Testis (tissue), 3 donors: ENCODE measurements around the gene SYT8. TPM values are rescaled to one million over a fixed set of nuclear protein-coding genes. Genes with fewer than 3 reads are reported as not detected.
A peak's percentile ranks its signal among the peaks of the same experiment; 100 is the strongest.
"Not testable (repeated sequence)": the region's sequence is repeated elsewhere in the genome, so short reads cannot be mapped to it uniquely, and the experiment has no call there.

ENCODE experiments used
- DNase-seq: peaks from one replicate; pipeline ENCODE4 v3.0.0-alpha.2; 2019
- H3K27ac ChIP-seq, 2 donors: fragments of 200-600 bp; sonication (generic); one replicate each; pipeline ENCODE4 v1.5.1; 2019
- H3K27me3 ChIP-seq: fragments of 200-600 bp; sonication (generic); one replicate; pipeline ENCODE4 v1.5.1; 2019
- H3K36me3 ChIP-seq: fragments of 200-600 bp; sonication (generic); one replicate; pipeline ENCODE4 v1.5.1; 2017; ENCODE audit warnings: low read depth; ENCODE audit errors: missing control alignments
- H3K4me1 ChIP-seq: fragments of 200-600 bp; sonication (generic); one replicate; pipeline ENCODE4 v1.5.1; 2019
- H3K4me3 ChIP-seq, 2 donors: fragments of 200-600 bp; sonication (generic); one replicate each; pipeline ENCODE4 v1.5.1; 2017 to 2019
- H3K9me3 ChIP-seq: fragments of 200-600 bp; sonication (generic); one replicate; pipeline ENCODE4 v1.5.1; 2017
- CTCF ChIP-seq, 3 experiments: fragments of 450-650 bp in 2 of 3; fragments of 200-600 bp in 1 of 3; sonication (generic) in 1 of 3; IDR thresholded peaks; one replicate each; pipeline ENCODE4 v1.5.1; 2016 to 2019; ENCODE audit warnings: antibody characterized with exemption in 3 of 3, mild to moderate bottlenecking in 2 of 3, moderate library complexity in 1 of 3
- POLR2A ChIP-seq: fragments of 450-650 bp; IDR thresholded peaks from one replicate; pipeline ENCODE4 v1.6.1; 2017; ENCODE audit warnings: antibody characterized with exemption, mild to moderate bottlenecking, moderate library complexity
- WGBS, 2 donors: methylation state at CpG; one replicate each; pipeline ENCODE4 v1.1.5; 2018; 5-methylcytosine and 5-hydroxymethylcytosine counted together
- intact Hi-C: fragments of 100-400 bp; cut with DNase I; formaldehyde crosslinking; loops from one replicate; pipeline ENCODE4 v1.15.1; 2023; ENCODE audit warnings: low total_unique reads
- polyA plus RNA-seq: library from polyadenylated mRNA; stranded (reverse); fragments of 350-450 nt; fragmentation: Illumina TruSeq; extraction: RNeasy Lipid Tissue Mini Kit (QIAGEN cat#74804); gene quantifications from one replicate; pipeline ENCODE4 v1.2.3, GENCODE V29; 2014; ENCODE audit warnings: low read depth, low replicate concordance; ENCODE audit not compliant: insufficient read depth
- total RNA-seq, 2 donors: library from RNA; depleted of rRNA; stranded (reverse); fragments of >200 nt; gene quantifications; one replicate each; pipeline ENCODE4 v1.2.3, GENCODE V29; 2016

Gene SYT8
- total and polyA plus RNA-seq, 3 donors from 2014 or later, result 0.98 to 2.7 (median 1.7) TPM

- WGBS, 2 donors, result 79 to 80% methylated on average over 16 to 20 of the region's 25 CpGs
- H3K4me3 ChIP-seq, result no peak overlapping the region
- no peaks in the 10 kb centered on the region for H3K9me3 ChIP-seq
- DNase-seq, result no peak
- intact Hi-C loops, result no loop called here
- no peak overlapping the region for H3K27ac ChIP-seq
- TF ChIP-seq POLR2A, result no peak
- no peak for TF ChIP-seq CTCF (IDR thresholded peaks at IDR 0.05)
- no peaks in the 10 kb centered on the region for H3K27me3 ChIP-seq
- H3K4me1 ChIP-seq, result peaks cover 5% of the 10 kb centered on the region
- H3K36me3 ChIP-seq, result no peaks in the 10 kb centered on the region
Measured at GRCh38 chr11:1872267-1872985, 37.6 kb downstream of the SYT8 start.

GRCh38 chr11:1873048-1873812 lies 38.4 kb downstream of the SYT8 start:
- H3K9me3 ChIP-seq, result no peaks in the 10 kb centered on the region
- intact Hi-C loops, result no loop called here
- H3K27ac ChIP-seq, result peak overlapping the region in 1 of 2 donors; percentile 10
- no peak for DNase-seq
- no peaks in the 10 kb centered on the region for H3K36me3 ChIP-seq
- no peaks in the 10 kb centered on the region for H3K27me3 ChIP-seq
- H3K4me1 ChIP-seq, result peaks cover 6% of the 10 kb centered on the region
- 40 to 44% methylated on average over 9 to 11 of the region's 11 CpGs for WGBS, 2 donors
- TF ChIP-seq POLR2A (no peak), CTCF (IDR thresholded peaks at IDR 0.05) (no peak)
- H3K4me3 ChIP-seq, result no peak overlapping the region

DNA sequence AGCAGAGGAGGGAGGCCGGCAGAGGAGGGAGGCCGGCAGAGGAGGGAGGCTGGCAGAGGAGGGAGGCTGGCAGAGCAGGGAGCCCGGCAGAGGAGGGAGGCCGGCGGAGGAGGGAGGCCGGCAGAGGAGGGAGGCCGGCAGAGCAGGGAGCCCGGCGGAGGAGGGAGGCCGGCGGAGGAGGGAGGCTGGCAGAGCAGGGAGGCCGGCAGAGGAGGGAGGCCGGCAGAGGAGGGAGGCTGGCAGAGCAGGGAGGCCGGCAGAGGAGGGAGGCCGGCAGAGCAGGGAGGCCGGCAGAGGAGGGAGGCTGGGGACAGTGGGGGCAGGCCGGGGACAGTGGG lies 39.0 kb downstream of the SYT8 start:
- H3K9me3 ChIP-seq, H3K4me1 ChIP-seq, DNase-seq, intact Hi-C loops, H3K27me3 ChIP-seq, H3K4me3 ChIP-seq, H3K36me3 ChIP-seq: not testable (repeated sequence)
- 76 to 78% methylated on average over 16 of the region's 17 CpGs for WGBS, 2 donors
- H3K27ac ChIP-seq, result peak overlapping the region in 1 of 2 donors; percentile 10

DNA sequence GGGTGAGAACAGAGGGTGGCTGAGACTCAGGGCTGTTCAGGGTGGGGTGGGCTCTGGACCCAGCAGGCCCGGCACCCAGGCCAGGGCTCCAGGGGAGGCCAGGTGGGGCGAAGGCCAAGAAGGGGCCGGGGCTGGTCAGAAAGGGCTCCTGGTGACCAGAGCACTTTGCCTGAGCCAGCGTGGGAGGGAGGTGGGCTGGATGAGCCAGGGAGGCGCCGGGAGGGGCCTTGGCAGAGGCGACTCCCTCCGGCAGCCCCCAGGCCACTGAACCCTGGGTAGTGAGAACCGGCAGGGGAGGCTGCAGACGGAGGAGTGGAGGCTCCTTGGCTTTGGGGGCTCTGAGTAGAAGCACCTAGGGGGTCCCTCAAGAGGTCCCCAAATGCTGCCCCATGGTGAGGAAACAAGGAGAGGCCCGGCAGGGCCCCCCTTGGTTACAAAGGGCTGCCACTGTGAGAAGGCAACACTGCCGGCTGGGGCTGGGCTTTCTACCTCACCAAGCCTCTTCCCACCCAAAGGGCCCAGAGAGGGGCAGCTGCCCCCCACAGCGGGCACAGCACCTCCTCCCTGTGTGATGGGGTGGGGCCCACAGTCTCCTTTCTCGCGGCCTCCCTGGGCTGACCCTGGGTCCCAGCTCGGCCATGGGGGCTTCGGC lies 39.8 kb downstream of the SYT8 start:
- H3K27me3 ChIP-seq, H3K4me3 ChIP-seq, DNase-seq, intact Hi-C loops, H3K9me3 ChIP-seq, H3K4me1 ChIP-seq, H3K36me3 ChIP-seq: not testable (repeated sequence)
- 67 to 79% methylated on average over 6 to 17 of the region's 17 CpGs for WGBS, 2 donors
- H3K27ac ChIP-seq, result peak overlapping the region; percentile 18 to 64

DNA sequence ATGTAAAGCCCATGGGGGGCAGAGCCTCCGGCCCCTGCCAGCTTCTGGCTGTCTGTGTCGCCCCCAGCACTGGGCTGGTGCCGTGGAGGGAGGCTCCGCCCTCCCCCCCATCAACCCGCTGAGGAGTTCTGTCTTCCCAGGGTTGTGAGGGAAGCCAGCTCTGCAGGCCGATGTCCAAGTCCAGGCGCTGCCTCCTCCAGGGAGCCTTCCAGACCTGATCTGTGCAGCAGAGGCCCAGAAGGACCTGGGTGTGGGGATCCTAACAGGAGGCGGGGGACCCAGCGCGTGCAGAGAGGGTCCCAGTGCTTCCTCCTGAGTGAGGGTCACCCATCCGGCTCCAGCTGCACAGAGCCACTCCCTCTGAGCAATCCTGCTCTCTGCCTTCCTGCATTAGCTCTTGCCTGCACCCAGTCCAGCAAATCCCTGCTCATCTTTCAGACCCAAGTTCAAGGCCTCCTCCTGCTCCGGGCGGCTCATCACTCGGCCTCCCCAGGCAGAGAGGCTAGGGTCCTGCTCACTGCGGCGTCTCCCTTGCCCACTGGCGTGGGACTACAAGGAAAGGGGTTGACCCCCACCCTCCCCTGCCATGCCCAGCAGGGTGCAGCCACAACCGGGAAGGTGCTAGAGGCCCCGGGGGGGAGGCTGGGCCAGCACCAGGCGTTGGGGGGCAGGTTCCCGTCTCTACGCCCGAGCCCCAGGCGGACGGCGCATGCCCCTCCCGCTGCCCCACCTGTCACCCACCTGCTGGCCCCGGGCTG lies 40.5 kb downstream of the SYT8 start:
- Histone ChIP-seq H3K36me3 (no peaks in the 10 kb centered on the region), H3K9me3 (no peaks in the 10 kb centered on the region), H3K27ac (peak overlapping the region; percentile 18 to 64), H3K4me3 (no peak overlapping the region), H3K4me1 (peaks cover 8% of the 10 kb centered on the region), H3K27me3 (no peaks in the 10 kb centered on the region)
- intact Hi-C loops, result no loop called here
- no peak for TF ChIP-seq POLR2A
- TF ChIP-seq CTCF (IDR thresholded peaks at IDR 0.05), result no peak
- no peak for DNase-seq
- 68 to 96% methylated on average over 4 to 23 of the region's 28 CpGs for WGBS, 2 donors

DNA sequence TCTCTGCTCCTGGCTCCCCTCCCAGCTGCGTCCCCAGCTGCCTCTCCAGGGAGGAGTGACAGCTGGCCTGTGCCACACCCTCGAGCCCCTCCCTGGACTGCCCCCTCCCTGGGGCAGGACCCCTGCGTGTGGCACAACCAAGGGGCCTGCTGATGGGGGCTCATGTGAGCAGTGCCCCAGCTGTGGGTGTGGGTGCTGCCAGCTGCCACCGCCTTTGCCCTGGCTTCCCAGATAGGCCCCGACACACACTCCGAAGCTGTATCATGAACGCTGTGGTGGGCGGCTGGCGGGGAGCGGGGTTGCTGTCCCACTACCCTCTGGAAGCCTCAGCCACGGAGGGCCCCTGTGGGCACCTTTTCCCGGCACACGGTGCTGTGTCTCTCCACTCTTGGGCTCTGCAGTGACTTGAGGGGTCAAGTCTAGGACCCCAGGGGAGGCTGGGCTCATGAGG lies 41.1 kb downstream of the SYT8 start:
- DNase-seq, H3K4me3 ChIP-seq, H3K9me3 ChIP-seq, intact Hi-C loops, H3K36me3 ChIP-seq, H3K27me3 ChIP-seq: not testable (repeated sequence)
- peak overlapping the region in 1 of 2 donors; percentile 74 for H3K27ac ChIP-seq
- 71 to 74% methylated on average over 8 to 13 of the region's 13 CpGs for WGBS, 2 donors
- peaks cover 14% of the 10 kb centered on the region for H3K4me1 ChIP-seq
